HG03439 (cell line): ENCODE results near the gene LCE4A.

Source experiments
- ATAC-seq: cut with Tn5 transposase; IDR thresholded peaks from one replicate; pipeline ENCODE4 v1.9.1; 2021; ENCODE audit warnings: mild to moderate bottlenecking, moderate library complexity; ENCODE audit not compliant: unreplicated experiment

The LCE4A gene

GRCh38 chr1:152745289-152745704, 37.3 kb downstream of the LCE4A start:
- ATAC-seq = no peak

GRCh38 chr1:152745765-152746444, 37.9 kb downstream of the LCE4A start:
- no peak for ATAC-seq

GRCh38 chr1:152747831-152748230, 39.9 kb downstream of the LCE4A start:
- ATAC-seq = no peak

- ATAC-seq = no peak
These were observed 44.3 kb downstream of the LCE4A start for GRCh38 chr1:152752225-152752624.

- ATAC-seq = no peak
These were observed 45.6 kb downstream of the LCE4A start for GRCh38 chr1:152753586-152753985.

GRCh38 chr1:152756872-152757271, 48.9 kb downstream of the LCE4A start:
- no peak for ATAC-seq

- ATAC-seq = no peak
These were observed 49.8 kb downstream of the LCE4A start, which contains the start of gene KPRP for GRCh38 chr1:152757747-152758146. Gene KPRP (plus strand): TSS chr1:152758025. CDS start chr1:152759589, 1,564 bp downstream.

GRCh38 chr1:152758636-152759035, 50.7 kb downstream of the LCE4A start:
- no peak for ATAC-seq
